A549 (cell line): ENCODE measurements around the gene MATN3. TPM values are rescaled to one million over a fixed set of nuclear protein-coding genes. Genes with fewer than 3 reads are reported as not detected.

Experiments
- ATAC-seq, 2 experiments: fragments of 200-7000 bp in 1 of 2; fragments of >200 bp in 1 of 2; cut with Nextera tagmentation in 1 of 2; cut with Tn5 transposase in 1 of 2; 3 replicates each; pipeline versions ENCODE4 v1.8.0 to v1.9.1; 2018 to 2020; ENCODE audit warnings: mild to moderate bottlenecking in 1 of 2, moderate library complexity in 1 of 2
- CTCF ChIA-PET: fragments of 300-600 bp; sonication (Branson Sonifier 250); formaldehyde crosslinking; extraction: SDS; loops from one replicate; lab custom pipeline; 2021; ENCODE audit warnings: antibody characterized with exemption, inconsistent platforms; lab: Yijun Ruan, JAX
- POLR2A ChIA-PET: fragments of 350-600 bp; formaldehyde crosslinking; extraction: SDS; loops from one replicate; lab custom pipeline; 2021; ENCODE audit warnings: antibody characterized with exemption, inconsistent platforms; lab: Yijun Ruan, JAX
- DNase-seq, 2 experiments: peaks; one replicate each; pipeline versions ENCODE4 v3.0.0 to v3.0.0-alpha.2; 2011 to 2016; ENCODE audit warnings: low read depth in 1 of 2, low spot score in 1 of 2
- FAIRE-seq: peaks from 2 replicates; lab custom pipeline; 2011; peaks lifted over from hg19 to GRCh38; lab: Jason Lieb, UNC
- H3K27ac ChIP-seq, 2 experiments: fragments of >200 bp; sonication (Bioruptor Twin); formaldehyde crosslinking; 3 replicates each; pipeline ENCODE4 v1.5.1; 2016 to 2017
- H3K4me1 ChIP-seq: fragments of >200 bp; sonication (Bioruptor Twin); formaldehyde crosslinking; 3 replicates; pipeline ENCODE4 v1.6.1; 2016
- H3K4me2 ChIP-seq: fragments of >200 bp; sonication (Bioruptor Twin); formaldehyde crosslinking; 3 replicates; pipeline ENCODE4 v1.6.1; 2016
- H3K4me3 ChIP-seq: fragments of >200 bp; sonication (Bioruptor Twin); formaldehyde crosslinking; 3 replicates; pipeline ENCODE4 v1.5.1; 2016
- H3K9me3 ChIP-seq: fragments of >200 bp; sonication (Bioruptor Twin); formaldehyde crosslinking; 3 replicates; pipeline ENCODE4 v1.6.1; 2016
- BCL3 ChIP-seq: fragments of >200 bp; sonication (Bioruptor Twin); formaldehyde crosslinking; IDR thresholded peaks from 3 replicates; pipeline ENCODE4 v1.6.1; 2016
- CBX2 ChIP-seq: fragments of 200-600 bp; sonication (generic); IDR thresholded peaks from 2 replicates; pipeline ENCODE4 v1.6.1; 2016; ENCODE audit warnings: low read depth, mild to moderate bottlenecking, borderline replicate concordance
- CHD2 ChIP-seq: fragments of 150-350 bp; IDR thresholded peaks from 2 replicates; pipeline ENCODE4 v1.6.1; 2014; ENCODE audit warnings: low read length; ENCODE audit not compliant: partially characterized antibody
- CTCF ChIP-seq: fragments of >200 bp; sonication (Bioruptor Twin); formaldehyde crosslinking; IDR thresholded peaks from 3 replicates; pipeline ENCODE4 v1.5.1; 2016
- EHF ChIP-seq: fragments of 250-450 bp; sonication (Bioruptor Pico); IDR thresholded peaks from 2 replicates; pipeline ENCODE4 v1.5.0; 2020; ENCODE audit warnings: mild to moderate bottlenecking
- EHMT2 ChIP-seq: fragments of 200-600 bp; sonication (generic); IDR thresholded peaks from 2 replicates; pipeline ENCODE4 v1.6.1; 2016; ENCODE audit warnings: antibody characterized with exemption, low read depth, mild to moderate bottlenecking, moderate library complexity
- EP300 ChIP-seq, 2 experiments: fragments of >200 bp; sonication (Bioruptor Twin); formaldehyde crosslinking; IDR thresholded peaks; 2 replicates in 1 of 2; 3 replicates in 1 of 2; pipeline ENCODE4 v1.6.1; 2016 to 2017
- FOSB ChIP-seq: fragments of 250-450 bp; sonication (Bioruptor Pico); IDR thresholded peaks from 2 replicates; pipeline ENCODE4 v1.5.0; 2020; ENCODE audit warnings: mild to moderate bottlenecking, moderate library complexity
- HDAC2 ChIP-seq: fragments of 200-600 bp; sonication (generic); IDR thresholded peaks from 2 replicates; pipeline ENCODE4 v1.6.1; 2016
- HOXA7 ChIP-seq: fragments of 250-450 bp; sonication (Bioruptor Pico); IDR thresholded peaks from 2 replicates; pipeline ENCODE4 v1.5.0; 2020; ENCODE audit warnings: mild to moderate bottlenecking, moderate library complexity
- HOXB13 ChIP-seq: fragments of 250-450 bp; sonication (Bioruptor Pico); IDR thresholded peaks from 2 replicates; pipeline ENCODE4 v1.5.0; 2020; ENCODE audit warnings: low read depth, mild to moderate bottlenecking, moderate library complexity
- JUN ChIP-seq, 2 experiments: fragments of >200 bp; sonication (Bioruptor Twin); formaldehyde crosslinking; IDR thresholded peaks; 2 replicates in 1 of 2; 3 replicates in 1 of 2; pipeline ENCODE4 v1.6.1; 2016 to 2017
- MAZ ChIP-seq: fragments of 150-350 bp; IDR thresholded peaks from 2 replicates; pipeline ENCODE4 v1.6.1; 2014; ENCODE audit warnings: antibody characterized with exemption, low read depth, low read length, borderline replicate concordance
- POLR2A ChIP-seq: IDR thresholded peaks from 2 replicates; pipeline ENCODE4 v1.6.1; 2012; ENCODE audit warnings: mild to moderate bottlenecking, low read length
- RCOR1 ChIP-seq: fragments of 150-350 bp; IDR thresholded peaks from 2 replicates; pipeline ENCODE4 v1.6.1; 2014; ENCODE audit warnings: antibody characterized with exemption, low read length, low read depth
- REST ChIP-seq: fragments of 200-600 bp; sonication (generic); IDR thresholded peaks from 2 replicates; pipeline ENCODE4 v1.6.1; 2016; ENCODE audit warnings: antibody characterized with exemption, mild to moderate bottlenecking, moderate library complexity
- ZFP36 ChIP-seq: fragments of 450-650 bp; IDR thresholded peaks from 2 replicates; pipeline ENCODE4 v1.6.1; 2014; ENCODE audit warnings: borderline replicate concordance; ENCODE audit not compliant: partially characterized antibody
- ZSCAN20 ChIP-seq: fragments of 250-450 bp; sonication (Bioruptor Pico); IDR thresholded peaks from 2 replicates; pipeline ENCODE4 v1.8.0; 2022; ENCODE audit warnings: mild to moderate bottlenecking, moderate library complexity
- WGBS: methylation state at CpG from one replicate; pipeline ENCODE4 v1.1.6; 2017; ENCODE audit errors: missing lambda C conversion rate; 5-methylcytosine and 5-hydroxymethylcytosine counted together
- polyA plus RNA-seq, 4 experiments: library from polyadenylated mRNA; depleted of rRNA in 3 of 4; stranded (reverse); fragments of >200 nt; fragmentation: RNase III in 1 of 4; extraction: RNeasy Plus Mini Kit Qiagen cat#74134 plus additional on column Dnase treatment in 1 of 4; gene quantifications; 2 replicates in 3 of 4; 3 replicates in 1 of 4; pipeline ENCODE4 v1.2.3, GENCODE V29; 2011 to 2017
- TF ChIP-seq, protein P1 (sequence below): IDR thresholded peaks from 2 replicates; pipeline ENCODE4 v1.6.1; 2012; ENCODE audit warnings: low read depth, borderline replicate concordance

Gene MATN3
- polyA plus RNA-seq, 2 of the 4 experiments (the other 2 are of a cell fraction) = 14.2 to 16.8 TPM

DNA sequence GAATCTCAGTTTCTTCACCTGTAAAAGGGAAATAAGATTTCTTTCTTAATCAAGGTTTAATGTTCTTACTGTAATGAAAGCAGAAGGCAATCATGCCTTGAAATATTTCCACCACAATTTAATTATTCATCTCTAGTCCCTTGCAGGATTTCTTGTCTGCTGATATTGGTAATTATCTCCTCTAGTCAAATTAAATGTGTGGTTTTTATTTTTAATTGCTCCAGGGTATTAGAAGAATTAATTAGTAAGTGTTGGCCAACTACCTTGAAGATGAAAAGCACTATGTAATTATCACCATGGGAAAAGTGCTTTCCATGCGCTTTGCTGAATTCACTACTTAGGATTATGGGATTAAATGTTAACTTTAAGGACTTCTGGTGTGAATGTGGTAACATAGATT lies 47.6 kb upstream of the MATN3 start (continued):
- TF ChIP-seq, protein P1, sequence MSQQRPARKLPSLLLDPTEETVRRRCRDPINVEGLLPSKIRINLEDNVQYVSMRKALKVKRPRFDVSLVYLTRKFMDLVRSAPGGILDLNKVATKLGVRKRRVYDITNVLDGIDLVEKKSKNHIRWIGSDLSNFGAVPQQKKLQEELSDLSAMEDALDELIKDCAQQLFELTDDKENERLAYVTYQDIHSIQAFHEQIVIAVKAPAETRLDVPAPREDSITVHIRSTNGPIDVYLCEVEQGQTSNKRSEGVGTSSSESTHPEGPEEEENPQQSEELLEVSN = no peak
- TF ChIP-seq JUN (IDR thresholded peaks at IDR 0.05) (no peak), HOXB13 (CRISPR knock-in tag) (no peak), MAZ (no peak)
- TF ChIP-seq, all 56 proteins: peak for 0

- no peak overlapping the region for H3K4me2 ChIP-seq
- TF ChIP-seq FOSB (CRISPR knock-in tag) = no peak
- TF ChIP-seq EHMT2 = no peak
- TF ChIP-seq, protein P1 = no peak
- TF ChIP-seq CBX2 = no peak
- TF ChIP-seq POLR2A = no peak
- TF ChIP-seq HDAC2 = no peak
- TF ChIP-seq REST = no peak
- no peak for TF ChIP-seq BCL3
- TF ChIP-seq JUN (IDR thresholded peaks at IDR 0.05) = no peak
- TF ChIP-seq RCOR1 = no peak
- no peak for TF ChIP-seq HOXA7
- TF ChIP-seq MAZ = no peak
- TF ChIP-seq ZFP36 = no peak
- TF ChIP-seq ZSCAN20 = no peak
- TF ChIP-seq EP300 (IDR thresholded peaks at IDR 0.05) = no peak
- TF ChIP-seq CTCF = no peak
- TF ChIP-seq EHF = no peak
- TF ChIP-seq CHD2 = no peak
- POLR2A ChIA-PET = no interaction called here
- peaks cover 6% of the 10 kb centered on the region for H3K4me1 ChIP-seq
- FAIRE-seq (no peak), DNase-seq (no peak), ATAC-seq (no peak)
- no peak overlapping the region for H3K4me3 ChIP-seq
- WGBS = 50% methylated on average over 1 of the region's 1 CpG
- CTCF ChIA-PET = no interaction called here
- H3K9me3 ChIP-seq = no peaks in the 10 kb centered on the region
- H3K27ac ChIP-seq = no peak overlapping the region
These were observed 44.8 kb upstream of the MATN3 start for GRCh38 chr2:20057268-20057667.
